GM12878 (cell line): ENCODE results near the gene ARL5C.

Source experiments
- ATF3 ChIP-seq: IDR thresholded peaks from 2 replicates; pipeline ENCODE4 v1.6.1; 2011; ENCODE audit warnings: low read depth, mild to moderate bottlenecking, low read length, moderate library complexity, borderline replicate concordance; ENCODE audit errors: extremely low read depth
- BACH1 ChIP-seq: fragments of 450-650 bp; IDR thresholded peaks from 2 replicates; pipeline ENCODE4 v1.6.1; 2017; ENCODE audit warnings: mild to moderate bottlenecking, borderline replicate concordance
- CHD4 ChIP-seq: fragments of 200-600 bp; sonication (generic); IDR thresholded peaks from 2 replicates; pipeline ENCODE4 v1.6.1; 2016; ENCODE audit warnings: mild to moderate bottlenecking
- CTCF ChIP-seq, 3 experiments: IDR thresholded peaks in 2 of 3; conservative IDR thresholded peaks in 1 of 3; 2 replicates each; pipeline ENCODE4 v1.5.1; 2011; ENCODE audit warnings: low read depth in 3 of 3, low read length in 3 of 3, mild to moderate bottlenecking in 3 of 3, control low read depth in 2 of 3, moderate library complexity in 2 of 3, inconsistent platforms in 1 of 3, mixed read lengths in 1 of 3; ENCODE audit not compliant: control insufficient read depth in 2 of 3, insufficient read depth in 1 of 3; ENCODE audit errors: extremely low read depth in 1 of 3
- ESRRA ChIP-seq: IDR thresholded peaks from 2 replicates; pipeline ENCODE4 v1.6.1; 2012; ENCODE audit warnings: mild to moderate bottlenecking, low read length, improper control_type of control experiment
- EZH2 ChIP-seq: IDR thresholded peaks from 2 replicates; pipeline ENCODE4 v1.6.1; 2012; ENCODE audit warnings: low read depth, mild to moderate bottlenecking, control low read depth, inconsistent platforms, low read length, borderline replicate concordance; ENCODE audit not compliant: control insufficient read depth
- POLR2A ChIP-seq: IDR thresholded peaks from 2 replicates; pipeline ENCODE4 v1.6.1; 2011; ENCODE audit warnings: low read depth, mild to moderate bottlenecking, low read length
- RFX5 ChIP-seq: IDR thresholded peaks from 2 replicates; pipeline ENCODE4 v1.6.1; 2011; ENCODE audit warnings: low read depth, low read length, improper control_type of control experiment
- SP1 ChIP-seq: IDR thresholded peaks from one replicate; pipeline ENCODE4 v1.6.1; 2011; ENCODE audit warnings: low read depth, low read length

GRCh38 chr17:39122991-39123390, 43.0 kb downstream of the ARL5C start:
- TF ChIP-seq CHD4 = no peak
- no peak for TF ChIP-seq RFX5
- TF ChIP-seq CTCF (IDR thresholded peaks at IDR 0.05 in 2 of 3, conservative IDR thresholded peaks at IDR 0.05 in 1 of 3; ENCODE audit: control insufficient read depth in 2 of 3, extremely low read depth in 1 of 3, insufficient read depth in 1 of 3, low read depth in 3 of 3, low read length in 3 of 3) = no peak
- TF ChIP-seq SP1 = no peak
- no peak for TF ChIP-seq ATF3
- no peak for TF ChIP-seq BACH1
- no peak for TF ChIP-seq ESRRA
- no peak for TF ChIP-seq EZH2
- TF ChIP-seq POLR2A = no peak
